Uterus (tissue), 4 donors: ENCODE results near the gene GRIK2. TPM values are rescaled to one million over a fixed set of nuclear protein-coding genes. Genes with fewer than 3 reads are reported as not detected.

Experiments used
- DNase-seq, 2 donors: peaks; one replicate each; pipeline ENCODE4 v3.0.0-alpha.2; 2019 to 2020
- H3K27ac ChIP-seq, 2 donors: fragments of 200-600 bp; sonication (generic); 1 replicate in 1 of 2; 2 replicates in 1 of 2; pipeline ENCODE4 v1.5.1; 2016 to 2018
- H3K27me3 ChIP-seq, 2 donors: fragments of 200-600 bp; sonication (generic); one replicate each; pipeline ENCODE4 v1.5.1; 2018 to 2019; ENCODE audit warnings: control low read depth in 1 of 2
- H3K36me3 ChIP-seq, 2 donors: fragments of 200-600 bp; sonication (generic); one replicate each; pipeline ENCODE4 v1.5.1; 2019; ENCODE audit warnings: control low read depth in 1 of 2
- H3K4me1 ChIP-seq, 2 donors: fragments of 200-600 bp; sonication (generic); one replicate each; pipeline ENCODE4 v1.5.1; 2018 to 2019; ENCODE audit warnings: control low read depth in 1 of 2
- H3K4me3 ChIP-seq, 2 donors: fragments of 200-600 bp; sonication (generic); 1 replicate in 1 of 2; 2 replicates in 1 of 2; pipeline ENCODE4 v1.5.1; 2018 to 2019; ENCODE audit warnings: mild to moderate bottlenecking in 1 of 2
- H3K9me3 ChIP-seq, 2 donors: fragments of 200-600 bp; sonication (generic); one replicate each; pipeline ENCODE4 v1.5.1; 2019; ENCODE audit warnings: control low read depth in 1 of 2
- CTCF ChIP-seq, 4 experiments: fragments of 200-600 bp in 2 of 4; fragments of 450-650 bp in 2 of 4; sonication (generic) in 2 of 4; IDR thresholded peaks; one replicate each; pipeline ENCODE4 v1.5.1; 2016 to 2019; ENCODE audit warnings: antibody characterized with exemption in 4 of 4, mild to moderate bottlenecking in 2 of 4, moderate library complexity in 1 of 4
- POLR2A ChIP-seq, 2 donors: fragments of 450-650 bp; IDR thresholded peaks; one replicate each; pipeline ENCODE4 v1.6.1; 2016; ENCODE audit warnings: antibody characterized with exemption in 2 of 2, mild to moderate bottlenecking in 1 of 2, moderate library complexity in 1 of 2
- intact Hi-C: fragments of 100-400 bp; cut with DNase I; formaldehyde crosslinking; loops from one replicate; pipeline ENCODE4 v1.15.1; 2023; ENCODE audit warnings: low total_unique reads
- total RNA-seq, 4 donors: library from RNA; depleted of rRNA in 3 of 4; stranded (reverse); fragments of >200 nt in 3 of 4; gene quantifications; one replicate each; pipeline versions ENCODE4 v1.1.0 to v1.2.4, GENCODE V29; 2014 to 2023
- donor health status: DM: yes; HTN: yes; CAD: no.

The GRIK2 gene
- total RNA-seq, 4 donors from 2014 or later = 0.76 to 13.1 TPM; not detected in 2

- Histone ChIP-seq H3K27ac (no peak overlapping the region), H3K36me3 (no peaks in the 10 kb centered on the region), H3K27me3 (no peaks in the 10 kb centered on the region), H3K4me1 (no peaks in the 10 kb centered on the region), H3K9me3 (no peaks in the 10 kb centered on the region), H3K4me3 (no peak overlapping the region)
- intact Hi-C loops = no loop called here
- no peak for TF ChIP-seq POLR2A (IDR thresholded peaks at IDR 0.05)
- no peak for TF ChIP-seq CTCF (IDR thresholded peaks at IDR 0.05)
- DNase-seq = no peak
Observed at GRCh38 chr6:101784094-101784493, 390.6 kb downstream of the GRIK2 start.

DNA sequence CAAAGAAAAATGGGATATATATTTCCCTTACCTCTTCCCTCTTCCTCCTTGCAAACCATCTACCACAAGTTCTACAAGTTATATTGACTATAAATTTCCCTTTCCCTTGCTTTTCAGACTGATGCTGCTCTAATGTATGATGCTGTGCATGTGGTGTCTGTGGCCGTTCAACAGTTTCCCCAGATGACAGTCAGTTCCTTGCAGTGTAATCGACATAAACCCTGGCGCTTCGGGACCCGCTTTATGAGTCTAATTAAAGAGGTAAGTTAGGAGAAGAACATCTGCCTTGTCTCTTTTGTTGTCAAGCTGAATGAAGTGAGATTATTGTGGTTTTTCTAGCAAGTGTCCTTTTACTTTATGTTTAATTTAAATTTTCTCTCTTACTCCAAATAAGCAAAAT is 406.0 kb downstream of the GRIK2 start:
- Histone ChIP-seq H3K27me3 (no peaks in the 10 kb centered on the region), H3K4me1 (no peaks in the 10 kb centered on the region), H3K9me3 (no peaks in the 10 kb centered on the region), H3K27ac (no peak overlapping the region), H3K4me3 (no peak overlapping the region), H3K36me3 (no peaks in the 10 kb centered on the region)
- TF ChIP-seq CTCF (IDR thresholded peaks at IDR 0.05) (no peak), POLR2A (IDR thresholded peaks at IDR 0.05) (no peak)
- no peak for DNase-seq
- intact Hi-C loops = no loop called here

DNA sequence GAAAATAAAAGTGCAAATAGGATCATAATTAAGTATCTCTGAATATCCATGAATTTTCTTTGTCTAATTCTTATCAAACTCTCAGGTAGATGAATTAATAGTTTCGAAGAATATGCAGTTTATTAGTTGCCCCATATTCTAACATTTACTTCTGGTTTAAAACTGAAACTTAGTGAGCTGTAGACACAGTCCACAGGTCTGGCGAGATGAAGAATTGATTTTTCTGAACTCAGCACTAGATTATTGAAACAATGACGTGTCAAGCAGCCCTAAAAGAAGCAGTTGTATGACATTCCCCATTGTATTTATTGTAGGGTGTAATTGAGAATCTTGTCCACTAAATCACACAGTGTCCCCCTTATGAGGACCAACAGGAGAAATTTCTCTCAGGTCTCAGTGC is 407.1 kb downstream of the GRIK2 start:
- Histone ChIP-seq H3K4me1 (no peaks in the 10 kb centered on the region), H3K9me3 (no peaks in the 10 kb centered on the region), H3K36me3 (no peaks in the 10 kb centered on the region), H3K27ac (no peak overlapping the region), H3K27me3 (no peaks in the 10 kb centered on the region), H3K4me3 (no peak overlapping the region)
- DNase-seq = no peak
- intact Hi-C loops = no loop called here
- TF ChIP-seq POLR2A (IDR thresholded peaks at IDR 0.05) (no peak), CTCF (IDR thresholded peaks at IDR 0.05) (no peak)

GRCh38 chr6:101803136-101803535 is 409.6 kb downstream of the GRIK2 start:
- no peaks in the 10 kb centered on the region for H3K36me3 ChIP-seq
- H3K27me3 ChIP-seq = no peaks in the 10 kb centered on the region
- H3K9me3 ChIP-seq = no peaks in the 10 kb centered on the region
- H3K27ac ChIP-seq = no peak overlapping the region
- H3K4me3 ChIP-seq = no peak overlapping the region
- no peaks in the 10 kb centered on the region for H3K4me1 ChIP-seq
- DNase-seq = no peak
- no peak for TF ChIP-seq POLR2A (IDR thresholded peaks at IDR 0.05)
- TF ChIP-seq CTCF (IDR thresholded peaks at IDR 0.05) = no peak
- intact Hi-C loops = no loop called here

- H3K4me1 ChIP-seq = no peaks in the 10 kb centered on the region
- H3K9me3 ChIP-seq = no peaks in the 10 kb centered on the region
- intact Hi-C loops = no loop called here
- H3K27me3 ChIP-seq = no peaks in the 10 kb centered on the region
- TF ChIP-seq POLR2A (IDR thresholded peaks at IDR 0.05) (no peak), CTCF (IDR thresholded peaks at IDR 0.05) (no peak)
- H3K36me3 ChIP-seq = no peaks in the 10 kb centered on the region
- H3K4me3 ChIP-seq = no peak overlapping the region
- H3K27ac ChIP-seq = no peak overlapping the region
- DNase-seq = no peak
Observed at GRCh38 chr6:101806241-101806640, 412.7 kb downstream of the GRIK2 start.
